Measurements from ENCODE around the gene BCAS1.

The BCAS1 gene

DNA sequence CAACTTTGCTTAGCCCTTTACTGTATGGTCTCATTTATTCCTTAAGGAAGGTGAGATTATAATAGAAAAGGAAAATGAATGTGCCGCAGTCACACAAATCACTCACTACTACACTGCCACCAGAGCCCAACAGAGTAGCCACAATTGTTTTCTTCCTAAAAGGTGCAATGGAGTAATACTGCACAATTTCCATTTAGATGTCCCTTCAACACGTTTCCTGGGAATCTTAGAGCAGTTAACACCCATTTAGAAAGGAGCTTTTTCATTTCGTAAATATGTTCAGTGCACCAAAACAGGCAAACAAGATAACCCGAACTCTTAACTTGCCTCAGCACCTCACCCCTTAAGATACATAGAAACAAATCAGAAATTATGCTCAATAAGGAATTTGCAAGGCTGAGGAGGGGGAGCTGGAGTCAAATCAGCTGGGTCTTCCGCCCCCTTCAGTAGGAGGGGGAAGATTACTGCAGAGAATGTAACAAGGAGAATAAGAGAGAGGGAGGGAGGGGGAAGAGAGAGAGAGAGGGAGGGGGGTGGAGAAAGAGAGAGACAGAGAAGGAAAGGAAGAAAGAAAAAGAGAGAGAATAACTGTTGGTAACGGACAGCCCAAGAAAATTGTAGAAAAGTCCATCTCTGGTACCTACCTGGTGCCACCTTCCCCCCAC is 155.5 kb downstream of the BCAS1 start:
- ChIA-PET CTCF (interaction anchor here (0.6 to 3.6 kb wide), 17 partner anchors 10 to 337 kb away, joined by 3 to 21 read pairs (median 4); no protein-coding TSS in a partner anchor), POLR2A (interaction anchor here (0.6 to 1.2 kb wide), 3 partner anchors 48 to 350 kb away, joined by 3 to 5 read pairs (median 5); partner anchors contain the start of gene ZNF217)
- Histone ChIP-seq H3K36me3 (ENCODE audit: control insufficient read depth in 2 of 2, insufficient read depth in 1 of 2, low read length in 2 of 2) (no peaks in the 10 kb centered on the region), H3K27ac (ENCODE audit: extremely low read depth, low read depth, low read length) (peak overlapping the region; percentile 78; the same call in 1 of the 2 replicates), H3K9me3 (ENCODE audit: control insufficient read depth, insufficient read depth, low read depth, low read length) (no peaks in the 10 kb centered on the region), H3K4me1 (ENCODE audit: control insufficient read depth, insufficient read depth, low read length) (0 out of 2 replicates have a peak, but pooled peaks cover 5% of the 10 kb centered on the region), H3K4me3 (ENCODE audit: low read depth, low read length) (peak overlapping the region; percentile 58)
- TF ChIP-seq ZNF629 (tag by site-specific recombination; IDR thresholded peaks at IDR 0.05) (no peak), ZNF596 (tag by site-specific recombination; IDR thresholded peaks at IDR 0.05) (peak; percentile 85), ZNF202 (tag by site-specific recombination; IDR thresholded peaks at IDR 0.05; ENCODE audit: borderline replicate concordance) (no peak), BCL11B (tag by site-specific recombination; IDR thresholded peaks at IDR 0.05; ENCODE audit: low read depth) (no peak), ZNF366 (tag by site-specific recombination; conservative IDR thresholded peaks at IDR 0.05) (peak; percentile 63; the same call in 1 of the 2 replicates), ZNF19 (tag by site-specific recombination; IDR thresholded peaks at IDR 0.05; ENCODE audit: low read depth) (no peak), ZNF37A (tag by site-specific recombination; IDR thresholded peaks at IDR 0.05) (no peak), SALL2 (tag by site-specific recombination; IDR thresholded peaks at IDR 0.05; ENCODE audit: borderline replicate concordance) (no peak), KLF1 (tag by site-specific recombination; IDR thresholded peaks at IDR 0.05) (no peak), ZNF530 (tag by site-specific recombination; IDR thresholded peaks at IDR 0.05; ENCODE audit: low read depth) (no peak), ZNF837 (tag by site-specific recombination; IDR thresholded peaks at IDR 0.05) (no peak), ZNF223 (tag by site-specific recombination; IDR thresholded peaks at IDR 0.05) (no peak), ZBTB8A (tag by site-specific recombination; IDR thresholded peaks at IDR 0.05) (no peak), ZNF239 (tag by site-specific recombination; IDR thresholded peaks at IDR 0.05) (no peak), ZNF416 (tag by site-specific recombination; IDR thresholded peaks at IDR 0.05) (no peak), ZNF548 (tag by site-specific recombination; IDR thresholded peaks at IDR 0.05) (no peak), ZNF621 (tag by site-specific recombination; IDR thresholded peaks at IDR 0.05) (no peak), IKZF3 (tag by site-specific recombination; IDR thresholded peaks at IDR 0.05) (no peak)
- TF ChIP-seq, protein P1, sequence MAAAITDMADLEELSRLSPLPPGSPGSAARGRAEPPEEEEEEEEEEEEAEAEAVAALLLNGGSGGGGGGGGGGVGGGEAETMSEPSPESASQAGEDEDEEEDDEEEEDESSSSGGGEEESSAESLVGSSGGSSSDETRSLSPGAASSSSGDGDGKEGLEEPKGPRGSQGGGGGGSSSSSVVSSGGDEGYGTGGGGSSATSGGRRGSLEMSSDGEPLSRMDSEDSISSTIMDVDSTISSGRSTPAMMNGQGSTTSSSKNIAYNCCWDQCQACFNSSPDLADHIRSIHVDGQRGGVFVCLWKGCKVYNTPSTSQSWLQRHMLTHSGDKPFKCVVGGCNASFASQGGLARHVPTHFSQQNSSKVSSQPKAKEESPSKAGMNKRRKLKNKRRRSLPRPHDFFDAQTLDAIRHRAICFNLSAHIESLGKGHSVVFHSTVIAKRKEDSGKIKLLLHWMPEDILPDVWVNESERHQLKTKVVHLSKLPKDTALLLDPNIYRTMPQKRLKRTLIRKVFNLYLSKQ (tag by site-specific recombination; IDR thresholded peaks at IDR 0.05; ENCODE audit: borderline replicate concordance), result no peak
- TF ChIP-seq, protein P2, sequence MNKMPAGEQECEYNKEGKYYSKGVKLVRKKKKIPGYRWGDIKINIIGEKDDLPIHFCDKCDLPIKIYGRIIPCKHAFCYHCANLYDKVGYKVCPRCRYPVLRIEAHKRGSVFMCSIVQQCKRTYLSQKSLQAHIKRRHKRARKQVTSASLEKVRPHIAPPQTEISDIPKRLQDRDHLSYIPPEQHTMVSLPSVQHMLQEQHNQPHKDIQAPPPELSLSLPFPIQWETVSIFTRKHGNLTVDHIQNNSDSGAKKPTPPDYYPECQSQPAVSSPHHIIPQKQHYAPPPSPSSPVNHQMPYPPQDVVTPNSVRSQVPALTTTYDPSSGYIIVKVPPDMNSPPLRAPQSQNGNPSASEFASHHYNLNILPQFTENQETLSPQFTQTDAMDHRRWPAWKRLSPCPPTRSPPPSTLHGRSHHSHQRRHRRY (tag by site-specific recombination; IDR thresholded peaks at IDR 0.05), result no peak
- TF ChIP-seq, protein P3, sequence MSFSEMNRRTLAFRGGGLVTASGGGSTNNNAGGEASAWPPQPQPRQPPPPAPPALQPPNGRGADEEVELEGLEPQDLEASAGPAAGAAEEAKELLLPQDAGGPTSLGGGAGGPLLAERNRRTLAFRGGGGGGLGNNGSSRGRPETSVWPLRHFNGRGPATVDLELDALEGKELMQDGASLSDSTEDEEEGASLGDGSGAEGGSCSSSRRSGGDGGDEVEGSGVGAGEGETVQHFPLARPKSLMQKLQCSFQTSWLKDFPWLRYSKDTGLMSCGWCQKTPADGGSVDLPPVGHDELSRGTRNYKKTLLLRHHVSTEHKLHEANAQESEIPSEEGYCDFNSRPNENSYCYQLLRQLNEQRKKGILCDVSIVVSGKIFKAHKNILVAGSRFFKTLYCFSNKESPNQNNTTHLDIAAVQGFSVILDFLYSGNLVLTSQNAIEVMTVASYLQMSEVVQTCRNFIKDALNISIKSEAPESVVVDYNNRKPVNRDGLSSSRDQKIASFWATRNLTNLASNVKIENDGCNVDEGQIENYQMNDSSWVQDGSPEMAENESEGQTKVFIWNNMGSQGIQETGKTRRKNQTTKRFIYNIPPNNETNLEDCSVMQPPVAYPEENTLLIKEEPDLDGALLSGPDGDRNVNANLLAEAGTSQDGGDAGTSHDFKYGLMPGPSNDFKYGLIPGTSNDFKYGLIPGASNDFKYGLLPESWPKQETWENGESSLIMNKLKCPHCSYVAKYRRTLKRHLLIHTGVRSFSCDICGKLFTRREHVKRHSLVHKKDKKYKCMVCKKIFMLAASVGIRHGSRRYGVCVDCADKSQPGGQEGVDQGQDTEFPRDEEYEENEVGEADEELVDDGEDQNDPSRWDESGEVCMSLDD (tag by site-specific recombination; IDR thresholded peaks at IDR 0.05), result 0 out of 2 replicates have a peak, but pooled peaks have one; percentile 14
- TF ChIP-seq, protein P4, sequence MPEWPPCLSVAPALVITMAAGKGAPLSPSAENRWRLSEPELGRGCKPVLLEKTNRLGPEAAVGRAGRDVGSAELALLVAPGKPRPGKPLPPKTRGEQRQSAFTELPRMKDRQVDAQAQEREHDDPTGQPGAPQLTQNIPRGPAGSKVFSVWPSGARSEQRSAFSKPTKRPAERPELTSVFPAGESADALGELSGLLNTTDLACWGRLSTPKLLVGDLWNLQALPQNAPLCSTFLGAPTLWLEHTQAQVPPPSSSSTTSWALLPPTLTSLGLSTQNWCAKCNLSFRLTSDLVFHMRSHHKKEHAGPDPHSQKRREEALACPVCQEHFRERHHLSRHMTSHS (tag by site-specific recombination; IDR thresholded peaks at IDR 0.05), result no peak
- TF ChIP-seq, protein P5, sequence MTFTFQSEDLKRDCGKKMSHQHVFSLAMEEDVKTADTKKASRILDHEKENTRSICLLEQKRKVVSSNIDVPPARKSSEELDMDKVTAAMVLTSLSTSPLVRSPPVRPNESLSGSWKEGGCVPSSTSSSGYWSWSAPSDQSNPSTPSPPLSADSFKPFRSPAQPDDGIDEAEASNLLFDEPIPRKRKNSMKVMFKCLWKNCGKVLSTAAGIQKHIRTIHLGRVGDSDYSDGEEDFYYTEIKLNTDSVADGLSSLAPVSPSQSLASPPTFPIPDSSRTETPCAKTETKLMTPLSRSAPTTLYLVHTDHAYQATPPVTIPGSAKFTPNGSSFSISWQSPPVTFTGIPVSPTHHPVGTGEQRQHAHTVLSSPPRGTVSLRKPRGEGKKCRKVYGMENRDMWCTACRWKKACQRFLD (tag by site-specific recombination; IDR thresholded peaks at IDR 0.05), result no peak
- TF ChIP-seq, protein P6, sequence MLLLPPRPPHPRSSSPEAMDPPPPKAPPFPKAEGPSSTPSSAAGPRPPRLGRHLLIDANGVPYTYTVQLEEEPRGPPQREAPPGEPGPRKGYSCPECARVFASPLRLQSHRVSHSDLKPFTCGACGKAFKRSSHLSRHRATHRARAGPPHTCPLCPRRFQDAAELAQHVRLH (tag by site-specific recombination; IDR thresholded peaks at IDR 0.05), result no peak
- TF ChIP-seq, protein P7, sequence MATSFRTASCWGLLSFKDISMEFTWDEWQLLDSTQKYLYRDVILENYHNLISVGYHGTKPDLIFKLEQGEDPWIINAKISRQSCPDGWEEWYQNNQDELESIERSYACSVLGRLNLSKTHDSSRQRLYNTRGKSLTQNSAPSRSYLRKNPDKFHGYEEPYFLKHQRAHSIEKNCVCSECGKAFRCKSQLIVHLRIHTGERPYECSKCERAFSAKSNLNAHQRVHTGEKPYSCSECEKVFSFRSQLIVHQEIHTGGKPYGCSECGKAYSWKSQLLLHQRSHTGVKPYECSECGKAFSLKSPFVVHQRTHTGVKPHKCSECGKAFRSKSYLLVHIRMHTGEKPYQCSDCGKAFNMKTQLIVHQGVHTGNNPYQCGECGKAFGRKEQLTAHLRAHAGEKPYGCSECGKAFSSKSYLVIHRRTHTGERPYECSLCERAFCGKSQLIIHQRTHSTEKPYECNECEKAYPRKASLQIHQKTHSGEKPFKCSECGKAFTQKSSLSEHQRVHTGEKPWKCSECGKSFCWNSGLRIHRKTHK (tag by site-specific recombination; IDR thresholded peaks at IDR 0.05), result no peak
- TF ChIP-seq, protein P8, sequence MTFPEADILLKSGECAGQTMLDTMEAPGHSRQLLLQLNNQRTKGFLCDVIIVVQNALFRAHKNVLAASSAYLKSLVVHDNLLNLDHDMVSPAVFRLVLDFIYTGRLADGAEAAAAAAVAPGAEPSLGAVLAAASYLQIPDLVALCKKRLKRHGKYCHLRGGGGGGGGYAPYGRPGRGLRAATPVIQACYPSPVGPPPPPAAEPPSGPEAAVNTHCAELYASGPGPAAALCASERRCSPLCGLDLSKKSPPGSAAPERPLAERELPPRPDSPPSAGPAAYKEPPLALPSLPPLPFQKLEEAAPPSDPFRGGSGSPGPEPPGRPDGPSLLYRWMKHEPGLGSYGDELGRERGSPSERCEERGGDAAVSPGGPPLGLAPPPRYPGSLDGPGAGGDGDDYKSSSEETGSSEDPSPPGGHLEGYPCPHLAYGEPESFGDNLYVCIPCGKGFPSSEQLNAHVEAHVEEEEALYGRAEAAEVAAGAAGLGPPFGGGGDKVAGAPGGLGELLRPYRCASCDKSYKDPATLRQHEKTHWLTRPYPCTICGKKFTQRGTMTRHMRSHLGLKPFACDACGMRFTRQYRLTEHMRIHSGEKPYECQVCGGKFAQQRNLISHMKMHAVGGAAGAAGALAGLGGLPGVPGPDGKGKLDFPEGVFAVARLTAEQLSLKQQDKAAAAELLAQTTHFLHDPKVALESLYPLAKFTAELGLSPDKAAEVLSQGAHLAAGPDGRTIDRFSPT (tag by site-specific recombination; IDR thresholded peaks at IDR 0.05), result no peak

All from HEK293 (cell line).